ENCODE data around the gene RHBDD2. TPM values are rescaled to one million over a fixed set of nuclear protein-coding genes. Genes with fewer than 3 reads are reported as not detected.

The RHBDD2 gene
- total and polyA plus RNA-seq, 10 of the 15 experiments (the other 5 are each of a cell fraction or from before 2014, with no cell fraction given), result 3.9 to 39.8 (median 16.9) TPM

- no peak for FAIRE-seq
These were observed 3.4 kb upstream of the RHBDD2 start for GRCh38 chr7:75875113-75876080.

GRCh38 chr7:75876126-75876881, 2.5 kb upstream of the RHBDD2 start:
- intact Hi-C loops (cut with micrococcal nuclease; ENCODE audit: unreplicated experiment) (no loop called here), in situ Hi-C loops (cut with MboI) (no loop called here)
- no peak overlapping the region for H3K27ac ChIP-seq (ENCODE audit: control insufficient read depth, insufficient read depth)
- H3K9me3 ChIP-seq (replicated peaks; ENCODE audit: control insufficient read depth, insufficient read depth, low read length), result no peaks in the 10 kb centered on the region
- peaks cover 13% of the 10 kb centered on the region for H3K79me2 ChIP-seq (ENCODE audit: control insufficient read depth, insufficient read depth, low read length)
- no peak overlapping the region for H3K4me3 ChIP-seq
- H3K27me3 ChIP-seq (replicated peaks in 1 of 2; ENCODE audit: control insufficient read depth in 2 of 2, insufficient read depth in 2 of 2, low read length in 1 of 2), result no peaks in the 10 kb centered on the region
- RAD21 ChIA-PET (ENCODE audit: unreplicated experiment), result interaction anchor here (1.3 kb wide), 2 partner anchors 12 to 38 kb away, joined by 3 to 5 read pairs; partner anchors contain the start of gene POR
- H4K20me1 ChIP-seq (ENCODE audit: control insufficient read depth, insufficient read depth), result no peaks in the 10 kb centered on the region
- no peak for FAIRE-seq
- ATAC-seq, result no peak
- BruUV-seq (replicated peaks), result no TSS peak
- H3K9ac ChIP-seq (ENCODE audit: control insufficient read depth, insufficient read depth, low read length), result no peak overlapping the region
- SMC1A ChIA-PET (ENCODE audit: uncharacterized antibody, unreplicated experiment), result no interaction called here
- POLR2A ChIA-PET, result interaction anchor here (0.7 to 3.5 kb wide), 2 partner anchors 40 to 492 kb away, joined by 5 to 27 read pairs; partner anchors contain the start of gene POR
- DNase-seq (ENCODE audit: low read depth, low spot score), result no peak
- no peak overlapping the region for H2AFZ ChIP-seq (ENCODE audit: control insufficient read depth, low read depth, low read length)
- 64% methylated on average over 11 of the region's 11 CpGs for WGBS (ENCODE audit: insufficient coverage, insufficient replicate concordance, low lambda C conversion rate, missing lambda C conversion rate)
- peaks cover 4% of the 10 kb centered on the region; the same call in 1 of the 2 replicates for H3K4me1 ChIP-seq (ENCODE audit: control insufficient read depth, insufficient read depth, low read length)
- CTCF ChIA-PET, result interaction anchor here (2.3 to 2.6 kb wide), 3 partner anchors 11 to 144 kb away, joined by 11 to 13 read pairs (median 11); no protein-coding TSS in a partner anchor
- no peak overlapping the region for H3K4me2 ChIP-seq (ENCODE audit: control insufficient read depth, insufficient read depth)
- peaks cover 0 to under 1% of the 10 kb centered on the region in 2 experiments; a peak in 1 of 4 replicates for H3K36me3 ChIP-seq (ENCODE audit: control insufficient read depth in 2 of 2, insufficient read depth in 2 of 2, low read length in 1 of 2)
- no peak for TF ChIP-seq CREM (IDR thresholded peaks at IDR 0.05; ENCODE audit: low read depth)
- no peak for TF ChIP-seq BACH1 (IDR thresholded peaks at IDR 0.05; ENCODE audit: borderline replicate concordance)
- no peak for TF ChIP-seq NFXL1 (IDR thresholded peaks at IDR 0.05; ENCODE audit: borderline replicate concordance)
- TF ChIP-seq CBFB (IDR thresholded peaks at IDR 0.05; ENCODE audit: low read depth), result no peak
- TF ChIP-seq ATF7 (IDR thresholded peaks at IDR 0.05; ENCODE audit: low read depth), result no peak
- no peak for TF ChIP-seq TCF7 (IDR thresholded peaks at IDR 0.05; ENCODE audit: borderline replicate concordance)
- TF ChIP-seq MEF2A (IDR thresholded peaks at IDR 0.05; ENCODE audit: insufficient read depth, low read depth, low read length), result no peak
- TF ChIP-seq GATAD2B (conservative IDR thresholded peaks at IDR 0.05; ENCODE audit: low read depth), result no peak
- TF ChIP-seq BRCA1 (IDR thresholded peaks at IDR 0.05; ENCODE audit: low read depth, low read length), result no peak
- TF ChIP-seq HDAC2 (IDR thresholded peaks at IDR 0.05), result no peak
- TF ChIP-seq GABPA (IDR thresholded peaks at IDR 0.05; ENCODE audit: low read depth), result no peak
- TF ChIP-seq FOS (IDR thresholded peaks at IDR 0.05; ENCODE audit: borderline replicate concordance, extremely low read depth, insufficient read length), result no peak

More at GRCh38 chr7:75875113-75876080, 3.4 kb upstream of the RHBDD2 start:
- no peak overlapping the region for H3K27ac ChIP-seq (ENCODE audit: control insufficient read depth, insufficient read depth)
- peaks cover 4% of the 10 kb centered on the region; the same call in 1 of the 2 replicates for H3K4me1 ChIP-seq (ENCODE audit: control insufficient read depth, insufficient read depth, low read length)
- H4K20me1 ChIP-seq (ENCODE audit: control insufficient read depth, insufficient read depth), result no peaks in the 10 kb centered on the region
- in situ Hi-C loops (cut with MboI) (no loop called here), intact Hi-C loops (cut with micrococcal nuclease; ENCODE audit: unreplicated experiment) (no loop called here)
- H3K9me3 ChIP-seq (replicated peaks; ENCODE audit: control insufficient read depth, insufficient read depth, low read length), result no peaks in the 10 kb centered on the region
- BruUV-seq (replicated peaks), result no TSS peak
- no peak for TF ChIP-seq TCF7 (IDR thresholded peaks at IDR 0.05; ENCODE audit: borderline replicate concordance)
- ATAC-seq (no peak), DNase-seq (ENCODE audit: low read depth, low spot score) (no peak)
- RAD21 ChIA-PET (ENCODE audit: unreplicated experiment), result interaction anchor here (0.7 to 1.3 kb wide), 3 partner anchors 11 to 173 kb away, joined by 3 to 5 read pairs (median 3); no protein-coding TSS in a partner anchor
- H3K4me2 ChIP-seq (ENCODE audit: control insufficient read depth, insufficient read depth), result no peak overlapping the region
- POLR2A ChIA-PET, result interaction anchor here (0.7 kb wide), 1 partner anchor 493 kb away, joined by 5 read pairs; no protein-coding TSS in a partner anchor
- CTCF ChIA-PET, result interaction anchor here (1.2 to 2.4 kb wide), 3 partner anchors 8 to 144 kb away, joined by 3 to 11 read pairs (median 7); no protein-coding TSS in a partner anchor
- peaks cover 13% of the 10 kb centered on the region for H3K79me2 ChIP-seq (ENCODE audit: control insufficient read depth, insufficient read depth, low read length)
- no peak overlapping the region for H3K4me3 ChIP-seq
- no peaks in the 10 kb centered on the region for H3K27me3 ChIP-seq (replicated peaks in 1 of 2; ENCODE audit: control insufficient read depth in 2 of 2, insufficient read depth in 2 of 2, low read length in 1 of 2)
- H2AFZ ChIP-seq (ENCODE audit: control insufficient read depth, low read depth, low read length), result no peak overlapping the region
- H3K9ac ChIP-seq (ENCODE audit: control insufficient read depth, insufficient read depth, low read length), result no peak overlapping the region
- 82% methylated on average over 21 of the region's 21 CpGs for WGBS (ENCODE audit: insufficient coverage, insufficient replicate concordance, low lambda C conversion rate, missing lambda C conversion rate)
- SMC1A ChIA-PET (ENCODE audit: uncharacterized antibody, unreplicated experiment), result interaction anchor here (1.4 kb wide), 1 partner anchor 145 kb away, joined by 4 read pairs; no protein-coding TSS in a partner anchor
- H3K36me3 ChIP-seq (ENCODE audit: control insufficient read depth in 2 of 2, insufficient read depth in 2 of 2, low read length in 1 of 2), result no peaks in the 10 kb centered on the region

Measured in GM12878 (cell line).